Mammary epithelial cell (primary cell): Measurements from ENCODE around the gene PTPN22.

Experiments used
- CTCF ChIP-seq, 2 donors: IDR thresholded peaks in 1 of 2; conservative IDR thresholded peaks in 1 of 2; 2 replicates each; pipeline ENCODE4 v1.5.1; 2011 to 2012; ENCODE audit warnings: inconsistent platforms in 2 of 2, low read length in 2 of 2, mild to moderate bottlenecking in 2 of 2, control low read depth in 1 of 2, low read depth in 1 of 2; ENCODE audit not compliant: insufficient read depth in 1 of 2; ENCODE audit errors: extremely low read depth in 1 of 2
- EZH2 ChIP-seq: IDR thresholded peaks from 2 replicates; pipeline ENCODE4 v1.6.1; 2012; ENCODE audit warnings: low read length, inconsistent platforms, borderline replicate concordance

- no peak for TF ChIP-seq CTCF (conservative IDR thresholded peaks at IDR 0.05 in 1 of 2, IDR thresholded peaks at IDR 0.05 in 1 of 2; ENCODE audit: extremely low read depth in 1 of 2, insufficient read depth in 1 of 2, low read depth in 1 of 2, low read length in 2 of 2)
- TF ChIP-seq EZH2, result no peak
Measured at GRCh38 chr1:113879739-113880038, 8.2 kb upstream of the PTPN22 start.
